Measurements from ENCODE around the gene NANOG.
"Not testable (repeated sequence)": the region's sequence is repeated elsewhere in the genome, so short reads cannot be mapped to it uniquely, and the experiment has no call there.

NANOG gene

DNA sequence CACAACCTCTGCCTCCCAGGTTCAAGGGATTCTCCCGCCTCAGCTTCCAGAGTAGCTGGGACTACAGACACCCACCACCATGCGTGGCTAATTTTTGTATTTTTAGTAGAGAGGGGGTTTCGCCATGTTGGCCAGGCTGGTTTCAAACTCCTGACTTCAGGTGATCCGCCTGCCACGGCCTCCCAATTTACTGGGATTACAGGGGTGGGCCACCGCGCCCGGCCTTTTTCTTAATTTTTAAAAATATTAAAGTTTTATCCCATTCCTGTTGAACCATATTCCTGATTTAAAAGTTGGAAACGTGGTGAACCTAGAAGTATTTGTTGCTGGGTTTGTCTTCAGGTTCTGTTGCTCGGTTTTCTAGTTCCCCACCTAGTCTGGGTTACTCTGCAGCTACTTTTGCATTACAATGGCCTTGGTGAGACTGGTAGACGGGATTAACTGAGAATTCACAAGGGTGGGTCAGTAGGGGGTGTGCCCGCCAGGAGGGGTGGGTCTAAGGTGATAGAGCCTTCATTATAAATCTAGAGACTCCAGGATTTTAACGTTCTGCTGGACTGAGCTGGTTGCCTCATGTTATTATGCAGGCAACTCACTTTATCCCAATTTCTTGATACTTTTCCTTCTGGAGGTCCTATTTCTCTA, at the start of gene NANOG:
NANOG (plus strand) TSS at position 519 of the 645 bp plus-strand sequence. CDS start 213 bp downstream, outside the sequence.
- not testable (repeated sequence) for DNase-seq

DNA sequence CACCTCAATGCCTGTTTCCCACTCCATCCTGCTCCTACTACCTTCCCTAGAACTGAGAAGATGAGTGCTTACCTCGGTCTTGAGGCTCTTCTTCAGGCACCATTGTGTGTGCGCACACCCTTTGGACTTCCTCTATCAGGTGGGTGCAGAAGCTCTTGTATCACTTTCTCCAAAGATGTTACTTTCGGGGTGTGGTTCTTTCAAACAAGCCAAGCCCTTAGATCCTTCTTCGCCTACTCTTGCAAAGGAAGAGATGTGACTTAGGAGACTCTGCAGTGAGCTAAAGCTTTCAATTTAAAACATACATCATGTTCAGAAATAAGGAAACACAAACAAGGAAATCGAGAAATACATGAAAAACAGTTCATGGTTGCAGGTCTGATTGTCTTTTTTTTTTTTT, 42.0 kb upstream of the NANOG start, which contains the start of gene CLEC4C:
CLEC4C (minus strand) TSS at position 130 of the 400 bp plus-strand sequence; CDS start at position 103, 27 bp downstream.
- DNase-seq: no peak

DNA sequence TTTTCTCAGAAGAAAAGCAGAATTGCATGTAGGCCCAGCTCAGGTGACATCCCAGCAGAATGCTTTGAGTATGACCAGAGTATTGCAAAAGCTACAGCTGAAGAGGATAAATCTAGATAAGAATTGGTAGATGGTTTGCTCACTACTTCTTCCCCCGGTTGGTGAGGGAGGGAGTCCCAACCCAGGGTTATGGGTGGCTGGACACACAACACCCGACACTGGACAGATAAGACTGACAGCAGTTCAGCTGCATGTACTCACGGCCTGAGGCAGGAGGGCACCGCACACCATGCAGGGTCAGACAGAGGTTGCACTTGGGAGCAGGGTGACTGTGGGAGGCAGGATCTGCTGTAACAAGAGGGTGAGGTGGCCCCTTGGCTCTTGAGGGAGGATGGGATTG, 40.4 kb upstream of the NANOG start:
- no peak for DNase-seq

DNA sequence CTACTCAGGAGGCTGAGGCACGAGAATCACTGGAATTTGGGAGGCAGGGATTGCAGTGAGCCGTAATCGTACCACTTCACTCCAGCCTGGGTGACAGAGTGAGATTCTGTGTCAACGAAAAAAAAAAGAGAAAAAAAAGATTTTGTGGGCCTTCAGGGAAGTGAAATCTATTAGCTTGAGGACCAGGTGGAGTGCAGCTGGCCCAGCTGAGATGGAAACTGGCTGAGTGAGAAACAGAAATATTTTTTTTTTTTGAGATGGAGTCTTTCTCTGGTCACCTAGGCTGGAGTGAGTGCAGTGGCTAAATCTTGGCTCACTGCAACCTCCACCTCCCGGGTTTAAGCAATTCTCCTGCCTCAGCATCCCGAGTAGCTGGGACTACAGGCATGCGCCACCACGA, 39.8 kb upstream of the NANOG start:
- no peak for DNase-seq

DNA sequence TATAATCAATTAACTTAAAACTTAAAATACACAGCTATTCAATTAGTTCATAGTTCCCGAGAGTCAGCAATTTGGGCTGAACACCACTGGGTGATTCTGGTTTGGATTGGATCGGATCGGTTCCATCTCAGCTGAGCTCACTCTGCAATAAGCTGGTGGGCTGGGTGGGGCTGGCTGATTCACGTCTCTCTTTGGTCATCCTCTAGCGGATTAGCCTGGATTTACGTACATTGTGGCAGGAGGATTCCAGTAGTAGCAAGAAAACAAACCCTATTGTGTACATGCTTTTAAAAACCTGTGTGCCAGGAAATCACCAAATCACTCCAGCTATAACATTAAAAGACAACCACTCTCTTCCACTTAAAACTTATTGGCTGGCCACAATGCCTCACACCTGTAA, 38.9 kb upstream of the NANOG start:
- DNase-seq: no peak

DNA sequence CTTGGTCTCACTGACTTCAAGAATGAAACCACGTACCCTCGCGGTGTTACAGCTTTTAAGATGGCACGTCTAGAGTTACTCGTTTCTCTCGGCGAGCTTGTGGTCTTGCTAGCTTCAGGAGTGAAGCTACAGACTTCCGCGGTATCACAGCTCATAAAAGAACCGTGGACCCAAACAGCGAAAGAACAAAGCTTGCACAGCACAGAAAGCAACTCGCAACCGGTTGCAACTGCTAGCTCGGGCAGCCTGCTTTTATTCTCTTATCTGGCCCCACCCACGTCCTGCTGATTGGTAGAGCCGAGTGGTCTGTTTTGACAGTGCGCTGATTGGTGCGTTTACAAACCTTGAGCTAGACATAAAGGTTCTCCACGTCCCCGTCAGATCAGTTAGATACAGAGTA, 37.8 kb upstream of the NANOG start:
- DNase-seq: no peak

DNA sequence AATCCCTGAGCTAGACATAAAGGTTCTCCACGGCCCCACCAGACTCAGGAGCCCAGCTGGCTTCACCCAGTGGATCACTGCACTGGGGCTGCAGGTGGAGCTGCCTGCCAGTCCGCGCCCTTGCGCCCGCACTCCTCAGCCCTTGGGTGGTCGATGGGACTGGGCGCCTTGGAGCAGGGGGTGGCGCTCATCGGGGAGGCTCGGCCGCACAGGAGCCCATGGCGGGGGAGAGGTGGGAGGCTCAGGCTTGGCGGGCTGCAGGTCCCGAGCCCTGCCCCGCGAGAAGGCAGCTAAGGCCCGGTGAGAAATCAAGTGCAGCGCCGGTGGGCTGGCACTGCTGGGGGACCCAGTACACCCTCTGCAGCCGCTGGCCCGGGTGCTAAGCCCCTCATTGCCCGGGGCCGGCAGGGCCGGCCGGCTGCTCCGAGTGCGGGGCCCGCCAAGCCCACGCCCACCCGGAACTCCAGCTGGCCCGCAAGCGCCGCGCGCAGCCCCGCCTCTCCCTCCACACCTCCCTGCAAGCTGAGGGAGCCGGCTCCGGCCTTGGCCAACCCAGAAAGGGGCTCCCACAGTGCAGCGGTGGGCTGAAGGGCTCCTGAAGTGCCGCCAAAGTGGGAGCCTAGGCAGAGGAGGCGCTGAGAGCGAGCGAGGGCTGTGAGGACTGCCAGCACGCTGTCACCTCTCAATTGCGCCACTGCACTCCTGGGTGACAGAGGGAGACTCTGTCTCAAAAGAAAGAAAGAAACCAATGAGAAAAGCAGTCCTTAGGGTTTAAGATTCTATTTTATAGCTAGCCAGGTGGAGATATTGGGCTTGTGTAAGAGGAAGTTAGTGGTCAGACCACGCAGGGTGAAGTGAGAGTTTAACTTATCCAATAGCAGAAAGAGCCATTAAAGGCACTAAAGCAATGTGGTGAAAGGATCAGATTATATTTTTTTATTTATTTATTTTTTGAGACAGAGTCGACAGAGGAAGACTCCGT, 37.0 kb upstream of the NANOG start:
- not testable (repeated sequence) for DNase-seq

DNA sequence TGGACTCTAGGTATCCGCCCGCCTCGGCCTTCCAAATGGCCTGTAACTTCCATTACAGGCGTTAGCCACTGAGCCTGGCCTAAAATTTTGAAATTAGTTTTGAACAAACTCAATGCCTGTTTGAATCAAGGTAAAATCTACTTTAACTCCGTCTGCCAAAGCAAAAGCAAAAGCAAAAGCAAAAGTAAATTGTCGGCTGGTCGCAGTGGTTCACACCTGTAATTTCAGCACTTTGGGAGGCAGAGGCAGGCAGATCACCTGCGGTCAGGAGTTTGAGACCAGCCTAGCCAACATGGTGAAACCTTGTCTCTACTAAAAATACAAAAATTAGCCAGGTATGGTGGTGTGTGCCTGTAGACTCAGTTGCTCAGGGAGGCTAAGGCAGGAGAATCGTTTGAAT, 33.5 kb upstream of the NANOG start:
- DNase-seq: not testable (repeated sequence)

DNA sequence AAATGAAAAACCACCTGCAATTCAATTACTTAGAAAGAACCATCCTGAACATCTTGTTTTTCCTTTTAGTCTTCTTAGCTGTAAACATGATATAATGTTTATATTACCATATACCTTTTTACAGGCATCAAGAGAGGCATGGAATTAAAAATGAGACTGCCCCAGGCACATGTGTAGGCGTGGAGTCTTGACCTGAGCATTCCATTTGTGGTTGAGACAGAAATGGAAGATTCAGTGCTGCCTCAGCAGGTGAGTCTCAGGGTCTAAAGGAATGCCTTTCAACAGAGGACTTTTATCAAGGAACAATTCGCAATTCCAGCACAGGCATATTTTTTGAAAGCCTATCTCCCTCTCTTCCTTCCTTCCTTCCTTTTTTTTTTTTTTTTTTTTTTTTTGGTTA, 32.2 kb upstream of the NANOG start:
- no peak for DNase-seq

DNA sequence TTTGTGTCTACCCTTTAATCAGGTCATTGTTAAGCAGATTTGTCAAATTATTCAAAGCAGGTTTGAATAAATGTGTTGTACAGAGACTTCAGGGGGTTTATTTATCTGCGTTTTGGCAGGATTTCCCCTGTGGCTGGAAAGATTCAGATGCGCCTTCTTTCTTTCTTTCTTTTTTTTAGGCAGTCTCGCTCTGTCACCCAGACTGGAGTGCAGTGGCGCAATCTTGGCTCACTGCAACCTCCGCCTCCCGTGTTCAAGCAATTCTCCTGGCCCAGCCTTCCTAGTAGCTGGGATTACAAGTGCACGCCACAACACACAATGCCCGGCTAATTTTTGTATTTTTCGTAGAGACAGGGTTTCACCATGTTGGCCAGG, 30.4 kb upstream of the NANOG start:
- DNase-seq: no peak

DNA sequence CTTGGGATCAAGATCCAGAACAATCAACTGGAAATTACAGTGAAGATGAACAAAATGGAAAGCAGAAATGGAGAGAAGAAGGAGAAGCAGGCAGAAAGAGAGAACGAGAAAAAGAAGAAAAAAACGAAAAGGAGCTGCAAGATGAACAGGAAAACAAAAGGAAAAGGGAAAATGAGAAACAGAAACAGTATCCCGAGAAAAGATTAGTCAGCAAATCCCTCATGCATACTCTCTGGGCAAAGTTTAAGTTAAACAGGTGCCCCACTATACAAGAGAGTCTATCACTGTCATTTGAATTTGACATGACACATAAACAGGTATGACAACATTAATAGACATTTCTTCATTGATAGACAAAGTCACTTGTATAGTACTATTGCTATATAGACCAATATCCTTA, 19.2 kb upstream of the NANOG start:
- no peak for DNase-seq

DNA sequence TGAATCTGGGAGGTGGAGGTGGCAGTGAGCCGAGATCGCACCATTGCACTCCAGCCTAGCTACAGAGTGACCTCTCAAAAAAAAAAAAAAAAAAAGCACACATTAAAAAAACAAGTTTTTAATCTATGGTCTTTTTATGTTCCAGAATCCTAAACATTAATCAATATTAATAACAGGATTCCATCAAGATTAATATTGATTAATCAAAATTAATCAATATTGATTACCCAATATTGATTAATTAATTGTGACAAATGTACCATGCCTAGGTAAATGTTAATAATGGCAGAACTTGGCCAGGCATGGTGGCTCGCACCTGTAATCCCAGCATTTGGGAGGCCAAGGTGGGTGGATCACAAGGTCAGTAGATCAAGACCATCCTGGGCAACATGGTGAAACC, 7.9 kb upstream of the NANOG start:
- no peak for DNase-seq

DNA sequence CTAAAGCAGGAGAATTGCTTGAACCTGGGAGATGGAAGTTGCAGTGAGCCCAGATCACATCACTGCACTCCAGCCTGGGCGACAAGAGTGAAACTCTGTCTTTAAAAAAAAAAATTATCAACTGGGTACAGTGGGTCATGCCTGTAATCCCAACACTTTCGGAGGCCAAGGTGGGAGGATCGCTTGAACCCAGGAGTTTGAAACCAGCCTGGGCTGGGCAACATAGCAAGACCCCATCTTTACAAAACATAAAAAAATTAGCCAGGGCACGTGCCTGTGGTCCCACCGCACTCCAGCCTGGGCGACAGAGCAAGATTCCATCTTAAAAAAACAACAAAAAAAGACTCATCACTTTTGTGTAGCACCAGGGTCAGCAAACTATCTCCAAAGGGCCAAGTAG, 7.1 kb upstream of the NANOG start:
- DNase-seq: no peak

DNA sequence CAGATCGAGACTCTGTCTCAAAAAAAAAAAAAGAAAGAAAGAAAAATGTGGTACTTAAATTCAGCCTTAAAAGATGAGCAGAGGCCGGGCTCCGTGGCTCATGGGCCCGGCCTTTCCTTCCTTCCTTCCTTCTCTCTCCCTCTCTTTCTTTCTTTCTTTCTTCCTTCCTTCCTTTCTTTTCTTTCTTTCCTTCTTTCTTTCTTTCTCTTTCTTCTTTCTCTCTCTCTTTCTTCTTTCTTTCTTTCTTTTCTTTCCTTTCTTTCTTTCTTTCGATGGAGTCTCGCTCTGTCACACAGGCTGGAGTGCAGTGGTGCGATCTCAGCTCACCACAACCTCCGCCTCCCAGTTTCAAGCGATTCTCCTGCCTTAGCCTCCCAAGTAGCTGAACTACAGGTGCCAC, 5.8 kb upstream of the NANOG start:
- DNase-seq: not testable (repeated sequence)

DNA sequence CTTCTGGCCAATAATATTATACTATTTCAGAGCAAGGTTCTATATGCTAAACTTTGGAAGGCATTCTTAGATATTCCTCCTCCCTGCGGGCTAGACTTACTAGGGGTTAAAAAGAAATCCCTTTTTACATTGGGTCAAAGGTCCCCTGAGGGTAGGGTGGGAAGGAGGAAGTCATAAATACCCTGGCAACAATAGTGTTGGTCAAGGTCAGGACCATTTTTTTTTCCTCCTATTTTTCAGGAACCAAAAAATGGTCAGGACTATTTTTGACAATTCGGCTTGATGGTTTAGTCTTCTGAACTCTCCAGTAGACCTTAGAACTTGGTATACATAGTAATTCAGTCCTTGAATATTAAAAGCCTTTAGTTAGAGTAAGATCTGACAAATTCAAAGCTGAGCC, 4.5 kb upstream of the NANOG start:
- no peak for DNase-seq

DNA sequence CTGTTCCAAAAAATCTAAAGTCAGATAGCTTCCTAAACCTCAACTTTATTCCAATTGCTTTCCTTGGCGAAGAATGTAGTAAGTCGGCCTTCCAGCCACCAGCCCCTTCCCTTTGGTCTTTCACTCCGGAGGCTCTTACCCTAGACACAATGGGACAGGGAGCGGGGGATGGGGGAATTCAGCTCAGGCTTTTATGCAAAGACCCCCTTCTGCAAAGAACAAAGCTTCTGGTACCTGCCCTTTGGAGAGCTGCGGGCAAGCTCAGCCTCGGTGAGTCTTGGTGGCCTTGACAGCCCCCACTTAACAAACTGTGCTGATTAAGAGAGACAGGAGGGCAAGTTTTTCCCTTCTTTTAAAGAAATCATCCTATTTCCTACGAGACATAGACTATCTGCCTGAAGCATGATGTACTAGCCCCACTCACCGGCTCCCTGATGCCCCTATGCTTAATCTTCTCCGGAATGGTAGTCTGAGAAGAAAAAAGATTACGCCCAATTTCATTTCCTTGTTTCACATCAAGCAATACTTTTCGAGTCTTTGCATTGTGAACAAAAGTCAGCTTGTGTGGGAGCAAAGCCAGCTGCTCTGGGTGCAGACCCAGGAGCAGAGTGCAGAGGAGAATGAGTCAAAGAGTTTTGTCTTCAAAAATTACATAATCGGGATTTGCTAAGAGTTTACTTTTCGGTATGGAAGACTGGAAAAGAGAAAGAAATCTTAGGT, 1.5 kb upstream of the NANOG start:
- no peak for DNase-seq

DNA sequence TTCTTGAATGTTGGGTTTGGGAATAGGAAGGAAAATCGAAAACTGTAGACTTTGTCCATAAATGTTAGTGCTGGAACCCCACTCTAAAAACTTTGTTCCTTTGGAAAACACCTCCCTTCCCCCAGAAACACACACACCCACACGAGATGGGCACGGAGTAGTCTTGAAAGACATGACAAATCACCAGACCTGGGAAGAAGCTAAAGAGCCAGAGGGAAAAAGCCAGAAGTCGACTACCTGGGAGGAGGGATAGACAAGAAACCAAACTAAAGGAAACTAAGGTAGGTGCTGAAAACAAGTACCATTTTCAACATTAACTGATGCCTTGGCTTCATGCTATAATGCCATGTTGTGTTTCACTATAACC, 925 bp upstream of the NANOG start:
- no peak for DNase-seq

DNA sequence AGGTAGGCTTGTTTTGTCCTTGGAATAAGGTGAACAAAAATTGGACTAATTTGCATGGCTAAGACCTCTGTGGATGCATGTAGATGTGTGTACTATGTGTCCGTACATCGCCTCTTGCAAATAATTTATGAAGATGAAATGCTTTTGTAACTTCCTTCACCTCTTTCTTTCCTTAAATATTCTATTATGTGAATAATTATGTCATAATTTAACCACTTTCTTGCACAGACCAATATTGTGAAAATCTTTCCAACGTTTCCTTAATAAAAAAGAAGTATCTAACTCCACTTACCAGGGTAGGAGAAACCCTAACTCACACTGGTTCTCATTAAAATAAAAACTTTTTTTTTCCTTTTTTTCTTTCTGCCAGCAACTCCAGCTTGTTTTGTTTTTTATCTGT, 4.0 kb downstream of the NANOG start:
- DNase-seq: no peak

DNA sequence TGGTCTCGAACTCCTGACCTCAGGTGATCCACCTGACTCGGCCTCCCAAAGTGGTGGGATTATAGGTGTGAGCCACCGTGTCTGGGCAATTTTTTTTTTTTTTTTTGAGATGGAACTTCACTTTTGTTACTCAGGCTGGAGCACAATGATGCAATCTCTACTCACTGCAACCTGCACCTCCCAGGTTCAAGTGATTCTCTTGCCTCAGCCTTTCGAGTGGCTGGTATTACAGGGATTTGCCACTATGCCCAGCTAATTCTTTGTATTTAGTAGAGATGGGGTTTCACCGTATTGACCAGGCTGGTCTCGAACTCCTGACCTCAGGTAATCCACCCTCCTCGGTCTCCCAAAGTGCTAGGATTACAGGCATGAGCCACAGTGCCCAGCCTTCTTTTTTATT, 8.1 kb downstream of the NANOG start:
- not testable (repeated sequence) for DNase-seq

DNA sequence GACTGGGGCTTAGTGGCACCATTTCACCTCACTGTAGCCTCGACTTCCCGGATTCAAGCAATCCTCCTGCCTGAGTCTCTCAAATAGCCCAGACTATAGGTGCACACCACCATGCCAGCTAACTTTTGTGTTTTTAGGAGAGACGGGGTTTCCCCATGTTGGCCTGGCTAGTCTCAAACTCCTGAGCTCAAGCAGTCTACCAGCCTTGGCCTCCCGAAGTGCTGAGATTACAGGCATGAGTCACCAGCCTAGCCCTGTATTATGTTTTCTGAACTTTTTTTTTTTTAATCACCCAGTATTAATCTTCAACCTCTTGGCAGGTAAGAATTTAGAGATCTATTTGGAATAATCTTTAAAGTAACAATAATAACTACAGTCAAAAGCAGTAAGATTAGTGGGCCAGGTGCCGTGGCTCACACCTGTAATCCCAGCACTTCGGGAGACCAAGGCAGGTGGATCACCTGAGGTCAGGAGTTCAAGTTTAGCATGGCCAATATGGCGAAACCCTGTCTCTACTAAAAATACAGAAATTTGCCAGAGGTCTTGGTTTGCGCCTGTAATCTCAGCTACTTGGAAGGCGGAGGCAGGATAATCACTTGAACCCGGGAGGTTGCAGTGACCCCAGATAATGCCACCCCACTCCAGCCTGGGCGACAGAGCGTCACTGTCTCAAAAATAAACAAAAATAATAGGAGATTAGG, 8.6 kb downstream of the NANOG start:
- no peak for DNase-seq

DNA sequence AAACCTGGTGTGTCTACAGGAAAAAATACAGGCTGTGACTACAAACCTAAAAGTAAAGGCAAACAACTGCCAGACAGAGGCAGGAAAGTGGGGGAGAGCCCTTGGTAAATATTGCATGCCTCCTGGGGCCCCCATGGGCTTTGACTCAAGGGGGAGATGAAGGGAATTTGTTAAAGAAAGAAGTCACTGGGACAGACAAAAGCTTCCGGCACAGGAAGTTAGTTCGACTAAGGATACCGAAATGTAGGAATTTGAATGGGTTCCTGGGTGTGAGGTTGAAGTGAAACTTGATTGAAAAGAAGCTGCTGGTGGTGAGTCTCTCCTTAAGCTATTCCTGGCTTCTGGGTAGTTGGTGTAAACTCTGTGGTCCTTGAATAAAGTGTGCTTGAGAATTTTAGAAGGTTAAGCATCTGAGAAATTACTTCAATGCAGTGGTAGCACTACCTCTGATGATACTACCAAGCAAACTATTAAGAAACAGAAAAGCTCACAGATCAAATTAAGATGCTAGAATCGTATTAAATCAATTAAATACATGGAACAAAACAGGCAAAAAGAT, 9.6 kb downstream of the NANOG start:
- not testable (repeated sequence) for DNase-seq

DNA sequence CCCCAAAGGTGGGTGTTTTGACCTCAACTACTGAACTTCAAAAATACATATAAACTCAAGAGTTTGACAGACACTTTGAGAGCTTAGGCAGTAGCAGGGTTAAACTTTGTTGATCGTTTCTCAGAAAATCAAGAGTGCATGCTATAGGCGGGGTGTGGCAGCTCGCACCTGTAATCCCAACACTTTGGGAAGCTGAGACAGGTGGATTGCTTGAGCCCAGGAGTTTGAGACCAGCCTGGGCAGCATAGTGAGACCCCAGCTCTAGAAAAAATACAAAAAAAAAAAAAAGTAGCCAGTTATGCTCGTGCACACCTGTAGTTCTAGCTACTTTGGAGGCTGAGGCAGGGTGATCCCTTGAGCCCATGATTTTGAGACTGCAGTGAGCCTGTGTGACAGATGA, 12.3 kb downstream of the NANOG start:
- DNase-seq: no peak

DNA sequence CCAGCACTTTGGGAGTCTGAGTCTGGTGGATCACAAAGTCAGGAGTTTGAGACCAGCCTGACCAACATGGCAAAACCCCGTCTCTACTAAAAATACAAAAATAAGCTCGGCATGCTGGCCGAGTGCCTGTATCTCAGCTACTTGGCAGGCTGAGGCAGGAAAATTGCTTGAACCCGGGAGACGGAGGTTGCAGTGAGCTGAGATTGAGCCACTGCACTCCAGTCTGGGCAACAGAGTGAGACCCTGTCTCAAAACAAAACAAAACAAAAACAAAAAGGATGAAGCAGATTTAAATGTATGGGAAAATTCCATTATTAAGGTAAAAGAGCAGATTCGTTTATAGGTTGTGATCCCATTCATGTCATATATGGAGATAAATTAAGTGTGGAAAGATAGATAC, 17.1 kb downstream of the NANOG start:
- not testable (repeated sequence) for DNase-seq
